OCI-LY1 (cell line): ENCODE measurements around the gene TRIP12.

Experiments used
- H2AFZ ChIP-seq: fragments of 200-600 bp; sonication (generic), shearing (Covaris generic); 2 replicates; pipeline ENCODE4 v1.6.0; 2014; ENCODE audit warnings: antibody characterized with exemption, mild to moderate bottlenecking, low read length
- H3F3A ChIP-seq: fragments of 200-600 bp; sonication (generic), shearing (Covaris generic); 2 replicates; pipeline ENCODE4 v1.6.0; 2014; ENCODE audit warnings: mild to moderate bottlenecking, antibody characterized with exemption, low read length, moderate library complexity; ENCODE audit not compliant: insufficient read depth
- H3K27ac ChIP-seq: fragments of 200-600 bp; sonication (generic); 2 replicates; pipeline ENCODE4 v1.5.1; 2014; ENCODE audit warnings: low read length, mixed run types, mild to moderate bottlenecking, low read depth; ENCODE audit not compliant: poor library complexity, severe bottlenecking
- H3K27me3 ChIP-seq: fragments of 200-600 bp; sonication (generic); 2 replicates; pipeline ENCODE4 v1.6.0; 2014; ENCODE audit warnings: antibody characterized with exemption, mild to moderate bottlenecking, low read length, moderate library complexity; ENCODE audit not compliant: insufficient read depth
- H3K36me3 ChIP-seq: fragments of 200-600 bp; sonication (generic); 2 replicates; pipeline ENCODE4 v1.6.1; 2014; ENCODE audit warnings: mild to moderate bottlenecking, antibody characterized with exemption, low read length, moderate library complexity, mixed read lengths; ENCODE audit not compliant: insufficient read depth
- H3K4me1 ChIP-seq: fragments of 200-600 bp; sonication (generic); 2 replicates; pipeline ENCODE4 v1.5.1; 2014; ENCODE audit warnings: mild to moderate bottlenecking, low read length, moderate library complexity; ENCODE audit not compliant: insufficient read depth, severe bottlenecking
- H3K4me2 ChIP-seq: fragments of 200-600 bp; sonication (generic), shearing (Covaris generic); 2 replicates; pipeline ENCODE4 v1.6.1; 2014; ENCODE audit warnings: low read length
- H3K4me3 ChIP-seq: fragments of 200-600 bp; sonication (generic); 2 replicates; pipeline ENCODE4 v1.5.1; 2014; ENCODE audit warnings: low read length, low read depth, mild to moderate bottlenecking, mixed read lengths; ENCODE audit not compliant: poor library complexity, severe bottlenecking
- H3K79me2 ChIP-seq: fragments of 200-600 bp; shearing (Covaris generic); 2 replicates; pipeline ENCODE4 v1.6.1; 2016; ENCODE audit warnings: mixed run types, low read length, mixed read lengths; ENCODE audit not compliant: insufficient read depth
- H3K9ac ChIP-seq: fragments of 200-600 bp; sonication (generic), shearing (Covaris generic); 2 replicates; pipeline ENCODE4 v1.6.1; 2014; ENCODE audit warnings: mild to moderate bottlenecking, low read length, mixed read lengths
- H3K9me2 ChIP-seq: fragments of 200-600 bp; sonication (generic), shearing (Covaris generic); 2 replicates; pipeline ENCODE4 v1.6.1; 2014; ENCODE audit warnings: low read depth, mild to moderate bottlenecking, low read length, mixed read lengths
- H3K9me3 ChIP-seq: fragments of 200-600 bp; shearing (Covaris generic); 2 replicates; pipeline ENCODE4 v1.6.1; 2014; ENCODE audit warnings: low read length, mixed read lengths
- H4K20me1 ChIP-seq: fragments of 200-600 bp; sonication (generic), shearing (Covaris generic); 2 replicates; pipeline ENCODE4 v1.6.0; 2016; ENCODE audit warnings: mild to moderate bottlenecking, low read length; ENCODE audit not compliant: insufficient read depth
- CTCF ChIP-seq: fragments of 200-600 bp; sonication (generic), shearing (Covaris generic); IDR thresholded peaks from 2 replicates; pipeline ENCODE4 v1.5.1; 2017; ENCODE audit warnings: mild to moderate bottlenecking, antibody characterized with exemption, low read length, moderate library complexity, mixed read lengths
- EZH2 ChIP-seq: fragments of 200-600 bp; sonication (generic), shearing (Covaris generic); IDR thresholded peaks from 2 replicates; pipeline ENCODE4 v1.8.0; 2017; ENCODE audit warnings: borderline replicate concordance, mixed run types, mild to moderate bottlenecking, antibody characterized with exemption, low read length, moderate library complexity, mixed read lengths

The TRIP12 gene

GRCh38 chr2:229714736-229715541 lies 206.9 kb downstream of the TRIP12 start:
- TF ChIP-seq EZH2, result no peak
- no peak for TF ChIP-seq CTCF

GRCh38 chr2:229714080-229714735 lies 207.6 kb downstream of the TRIP12 start, which contains the start of gene DNER:
Gene DNER, minus strand, starts transcription at chr2:229714555. Its CDS starts 132 bp downstream, at chr2:229714423.
- Histone ChIP-seq H3K9ac (no peak within 1 kb of the TSS), H3K9me2 (no peaks in the 10 kb centered on the region), H3K27me3 (peaks cover 5% of the 10 kb centered on the region; the same call in 1 of the 2 replicates), H3K36me3 (no peaks in the 10 kb centered on the region), H3K9me3 (no peaks in the 10 kb centered on the region), H4K20me1 (no peaks in the 10 kb centered on the region), H3K27ac (no peak within 1 kb of the TSS), H3F3A (no peaks in the 10 kb centered on the region), H3K79me2 (no peaks in the 10 kb centered on the region), H2AFZ (no peak within 1 kb of the TSS), H3K4me3 (peak within 1 kb of the TSS; percentile 44), H3K4me1 (peaks cover 4% of the 10 kb centered on the region), H3K4me2 (peak within 1 kb of the TSS; percentile 57)
- TF ChIP-seq EZH2, result no peak
- TF ChIP-seq CTCF, result no peak

More at GRCh38 chr2:229714736-229715541, 206.9 kb downstream of the TRIP12 start:
- no peaks in the 10 kb centered on the region for H3K36me3 ChIP-seq
- H3K4me2 ChIP-seq, result peak overlapping the region; percentile 57; the same call in 1 of the 2 replicates
- peak overlapping the region; percentile 42 for H3K4me3 ChIP-seq
- no peaks in the 10 kb centered on the region for H4K20me1 ChIP-seq
- no peaks in the 10 kb centered on the region for H3K79me2 ChIP-seq
- no peak overlapping the region for H3K9ac ChIP-seq
- no peak overlapping the region for H2AFZ ChIP-seq
- no peaks in the 10 kb centered on the region for H3F3A ChIP-seq
- no peak overlapping the region for H3K27ac ChIP-seq
- H3K4me1 ChIP-seq, result peaks cover 4% of the 10 kb centered on the region
- H3K9me3 ChIP-seq, result no peaks in the 10 kb centered on the region
- no peaks in the 10 kb centered on the region for H3K9me2 ChIP-seq
- peaks cover 5% of the 10 kb centered on the region; the same call in 1 of the 2 replicates for H3K27me3 ChIP-seq
